ENCODE measurements around the gene POLA1.

DNA sequence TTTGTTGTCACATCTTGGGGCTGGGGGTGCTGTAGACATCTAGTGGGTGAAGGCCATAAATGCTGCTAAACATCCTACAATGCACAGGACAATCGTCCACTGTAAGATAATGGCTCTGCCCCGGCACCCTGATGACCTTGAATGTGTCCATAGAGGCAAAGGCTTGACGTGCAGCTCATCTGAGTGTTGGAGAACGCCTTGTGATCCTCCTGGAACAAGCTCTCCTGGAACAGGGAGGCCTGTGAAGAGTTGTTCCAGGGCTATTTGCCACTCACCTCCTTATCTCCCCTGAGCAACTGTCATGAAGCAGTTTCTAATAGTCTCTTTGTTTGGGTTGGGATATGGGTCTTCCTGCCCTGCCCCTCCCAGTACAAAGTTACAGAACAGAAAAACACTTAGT, 31.4 kb upstream of the POLA1 start:
- TF ChIP-seq ZNF16 (tag by site-specific recombination; IDR thresholded peaks at IDR 0.05; ENCODE audit: low read depth) = no peak
- TF ChIP-seq ZNF654 (tag by site-specific recombination; IDR thresholded peaks at IDR 0.05; ENCODE audit: low read depth) = no peak
- TF ChIP-seq, protein P1, sequence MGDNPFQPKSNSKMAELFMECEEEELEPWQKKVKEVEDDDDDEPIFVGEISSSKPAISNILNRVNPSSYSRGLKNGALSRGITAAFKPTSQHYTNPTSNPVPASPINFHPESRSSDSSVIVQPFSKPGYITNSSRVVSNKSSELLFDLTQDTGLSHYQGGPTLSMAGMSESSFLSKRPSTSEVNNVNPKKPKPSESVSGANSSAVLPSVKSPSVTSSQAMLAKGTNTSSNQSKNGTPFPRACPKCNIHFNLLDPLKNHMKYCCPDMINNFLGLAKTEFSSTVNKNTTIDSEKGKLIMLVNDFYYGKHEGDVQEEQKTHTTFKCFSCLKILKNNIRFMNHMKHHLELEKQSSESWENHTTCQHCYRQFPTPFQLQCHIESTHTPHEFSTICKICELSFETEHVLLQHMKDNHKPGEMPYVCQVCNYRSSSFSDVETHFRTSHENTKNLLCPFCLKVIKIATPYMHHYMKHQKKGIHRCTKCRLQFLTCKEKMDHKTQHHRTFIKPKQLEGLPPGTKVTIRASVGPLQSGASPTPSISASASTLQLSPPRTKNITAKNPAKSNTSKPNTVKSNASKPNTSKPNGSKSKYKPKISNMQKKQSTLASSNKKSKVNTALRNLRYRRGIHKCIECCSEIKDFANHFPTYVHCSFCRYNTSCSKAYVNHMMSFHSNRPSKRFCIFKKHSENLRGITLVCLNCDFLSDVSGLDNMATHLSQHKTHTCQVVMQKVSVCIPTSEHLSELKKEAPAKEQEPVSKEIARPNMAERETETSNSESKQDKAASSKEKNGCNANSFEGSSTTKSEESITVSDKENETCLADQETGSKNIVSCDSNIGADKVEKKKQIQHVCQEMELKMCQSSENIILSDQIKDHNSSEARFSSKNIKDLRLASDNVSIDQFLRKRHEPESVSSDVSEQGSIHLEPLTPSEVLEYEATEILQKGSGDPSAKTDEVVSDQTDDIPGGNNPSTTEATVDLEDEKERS (tag by site-specific recombination; IDR thresholded peaks at IDR 0.05) = no peak
- TF ChIP-seq, protein P2, sequence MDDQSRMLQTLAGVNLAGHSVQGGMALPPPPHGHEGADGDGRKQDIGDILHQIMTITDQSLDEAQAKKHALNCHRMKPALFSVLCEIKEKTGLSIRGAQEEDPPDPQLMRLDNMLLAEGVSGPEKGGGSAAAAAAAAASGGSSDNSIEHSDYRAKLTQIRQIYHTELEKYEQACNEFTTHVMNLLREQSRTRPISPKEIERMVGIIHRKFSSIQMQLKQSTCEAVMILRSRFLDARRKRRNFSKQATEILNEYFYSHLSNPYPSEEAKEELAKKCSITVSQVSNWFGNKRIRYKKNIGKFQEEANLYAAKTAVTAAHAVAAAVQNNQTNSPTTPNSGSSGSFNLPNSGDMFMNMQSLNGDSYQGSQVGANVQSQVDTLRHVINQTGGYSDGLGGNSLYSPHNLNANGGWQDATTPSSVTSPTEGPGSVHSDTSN (CRISPR knock-in tag; IDR thresholded peaks at IDR 0.05) = no peak
- no peak for TF ChIP-seq SALL2 (tag by site-specific recombination; IDR thresholded peaks at IDR 0.05; ENCODE audit: borderline replicate concordance)
- TF ChIP-seq, protein P3, sequence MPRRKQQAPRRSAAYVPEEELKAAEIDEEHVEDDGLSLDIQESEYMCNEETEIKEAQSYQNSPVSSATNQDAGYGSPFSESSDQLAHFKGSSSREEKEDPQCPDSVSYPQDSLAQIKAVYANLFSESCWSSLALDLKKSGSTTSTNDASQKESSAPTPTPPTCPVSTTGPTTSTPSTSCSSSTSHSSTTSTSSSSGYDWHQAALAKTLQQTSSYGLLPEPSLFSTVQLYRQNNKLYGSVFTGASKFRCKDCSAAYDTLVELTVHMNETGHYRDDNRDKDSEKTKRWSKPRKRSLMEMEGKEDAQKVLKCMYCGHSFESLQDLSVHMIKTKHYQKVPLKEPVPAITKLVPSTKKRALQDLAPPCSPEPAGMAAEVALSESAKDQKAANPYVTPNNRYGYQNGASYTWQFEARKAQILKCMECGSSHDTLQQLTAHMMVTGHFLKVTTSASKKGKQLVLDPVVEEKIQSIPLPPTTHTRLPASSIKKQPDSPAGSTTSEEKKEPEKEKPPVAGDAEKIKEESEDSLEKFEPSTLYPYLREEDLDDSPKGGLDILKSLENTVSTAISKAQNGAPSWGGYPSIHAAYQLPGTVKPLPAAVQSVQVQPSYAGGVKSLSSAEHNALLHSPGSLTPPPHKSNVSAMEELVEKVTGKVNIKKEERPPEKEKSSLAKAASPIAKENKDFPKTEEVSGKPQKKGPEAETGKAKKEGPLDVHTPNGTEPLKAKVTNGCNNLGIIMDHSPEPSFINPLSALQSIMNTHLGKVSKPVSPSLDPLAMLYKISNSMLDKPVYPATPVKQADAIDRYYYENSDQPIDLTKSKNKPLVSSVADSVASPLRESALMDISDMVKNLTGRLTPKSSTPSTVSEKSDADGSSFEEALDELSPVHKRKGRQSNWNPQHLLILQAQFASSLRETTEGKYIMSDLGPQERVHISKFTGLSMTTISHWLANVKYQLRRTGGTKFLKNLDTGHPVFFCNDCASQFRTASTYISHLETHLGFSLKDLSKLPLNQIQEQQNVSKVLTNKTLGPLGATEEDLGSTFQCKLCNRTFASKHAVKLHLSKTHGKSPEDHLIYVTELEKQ (tag by site-specific recombination; IDR thresholded peaks at IDR 0.05; ENCODE audit: borderline replicate concordance) = no peak
- no peak for TF ChIP-seq ZNF558 (tag by site-specific recombination; IDR thresholded peaks at IDR 0.05)
- TF ChIP-seq, protein P4, sequence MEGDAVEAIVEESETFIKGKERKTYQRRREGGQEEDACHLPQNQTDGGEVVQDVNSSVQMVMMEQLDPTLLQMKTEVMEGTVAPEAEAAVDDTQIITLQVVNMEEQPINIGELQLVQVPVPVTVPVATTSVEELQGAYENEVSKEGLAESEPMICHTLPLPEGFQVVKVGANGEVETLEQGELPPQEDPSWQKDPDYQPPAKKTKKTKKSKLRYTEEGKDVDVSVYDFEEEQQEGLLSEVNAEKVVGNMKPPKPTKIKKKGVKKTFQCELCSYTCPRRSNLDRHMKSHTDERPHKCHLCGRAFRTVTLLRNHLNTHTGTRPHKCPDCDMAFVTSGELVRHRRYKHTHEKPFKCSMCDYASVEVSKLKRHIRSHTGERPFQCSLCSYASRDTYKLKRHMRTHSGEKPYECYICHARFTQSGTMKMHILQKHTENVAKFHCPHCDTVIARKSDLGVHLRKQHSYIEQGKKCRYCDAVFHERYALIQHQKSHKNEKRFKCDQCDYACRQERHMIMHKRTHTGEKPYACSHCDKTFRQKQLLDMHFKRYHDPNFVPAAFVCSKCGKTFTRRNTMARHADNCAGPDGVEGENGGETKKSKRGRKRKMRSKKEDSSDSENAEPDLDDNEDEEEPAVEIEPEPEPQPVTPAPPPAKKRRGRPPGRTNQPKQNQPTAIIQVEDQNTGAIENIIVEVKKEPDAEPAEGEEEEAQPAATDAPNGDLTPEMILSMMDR (tag by site-specific recombination; IDR thresholded peaks at IDR 0.05) = no peak
- no peak for TF ChIP-seq ZSCAN30 (tag by site-specific recombination; IDR thresholded peaks at IDR 0.05)
- no peak for TF ChIP-seq YY1 (tag by site-specific recombination; IDR thresholded peaks at IDR 0.05)
